GM19238 (cell line): Measurements from ENCODE around the gene VCL.
A peak's percentile ranks its signal among the peaks of the same experiment; 100 is the strongest.
"Not testable (repeated sequence)": the region's sequence is repeated elsewhere in the genome, so short reads cannot be mapped to it uniquely, and the experiment has no call there.

Source experiments
- DNase-seq: peaks from one replicate; pipeline ENCODE4 v3.0.0; 2011; ENCODE audit warnings: low spot score; ENCODE audit not compliant: insufficient read length

VCL gene

DNA sequence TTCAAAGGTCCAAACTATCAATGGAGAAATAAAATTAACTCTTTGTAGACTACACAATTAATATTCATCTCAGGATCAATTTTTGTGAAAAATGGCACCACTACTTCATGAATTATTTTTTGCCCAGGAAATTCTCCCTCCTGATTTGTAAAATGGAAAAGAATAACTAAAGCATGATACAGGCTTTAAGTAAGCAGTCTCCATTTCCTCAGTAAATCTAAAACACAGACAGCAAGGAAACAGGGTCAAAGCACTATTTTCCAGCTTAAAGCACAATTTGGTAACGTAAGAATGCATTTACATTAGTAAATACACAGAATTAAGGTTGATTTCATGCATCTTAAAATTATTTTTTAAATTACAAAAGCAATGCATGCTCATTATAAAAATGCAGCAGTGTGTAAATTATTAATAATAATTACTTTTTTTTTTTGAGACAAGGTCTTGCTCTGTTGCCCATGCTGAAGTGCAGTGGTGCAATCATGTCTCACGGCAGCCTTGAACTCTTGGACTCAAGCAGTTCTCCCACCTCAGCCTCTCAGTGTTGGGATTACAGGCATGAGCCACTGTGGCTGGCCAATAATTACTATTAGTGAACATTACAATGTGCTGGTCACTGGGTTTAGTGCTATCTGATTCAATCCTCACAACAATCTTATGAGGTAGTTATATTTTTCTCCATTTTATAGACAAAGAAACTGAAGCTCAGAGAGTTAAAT is 26.1 kb upstream of the VCL start:
- DNase-seq: no peak

DNA sequence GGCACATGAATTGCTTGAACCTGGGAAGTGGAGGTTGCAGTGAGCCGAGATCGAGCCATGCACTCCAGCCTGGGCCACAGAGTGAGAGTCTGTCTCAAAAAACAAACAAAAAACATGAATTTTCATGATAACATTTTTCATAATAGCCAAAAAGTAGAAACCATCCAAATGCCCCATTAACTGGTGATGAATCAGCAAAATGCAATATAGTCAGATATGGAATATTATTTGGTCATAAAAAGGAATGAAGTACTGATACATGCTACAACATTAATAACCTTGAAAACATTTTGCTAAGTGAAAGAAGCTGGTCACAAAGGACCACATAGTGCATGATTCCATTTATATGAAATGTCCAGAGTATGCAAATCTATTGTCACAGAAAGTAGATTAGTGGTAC is 24.5 kb upstream of the VCL start:
- DNase-seq: no peak

DNA sequence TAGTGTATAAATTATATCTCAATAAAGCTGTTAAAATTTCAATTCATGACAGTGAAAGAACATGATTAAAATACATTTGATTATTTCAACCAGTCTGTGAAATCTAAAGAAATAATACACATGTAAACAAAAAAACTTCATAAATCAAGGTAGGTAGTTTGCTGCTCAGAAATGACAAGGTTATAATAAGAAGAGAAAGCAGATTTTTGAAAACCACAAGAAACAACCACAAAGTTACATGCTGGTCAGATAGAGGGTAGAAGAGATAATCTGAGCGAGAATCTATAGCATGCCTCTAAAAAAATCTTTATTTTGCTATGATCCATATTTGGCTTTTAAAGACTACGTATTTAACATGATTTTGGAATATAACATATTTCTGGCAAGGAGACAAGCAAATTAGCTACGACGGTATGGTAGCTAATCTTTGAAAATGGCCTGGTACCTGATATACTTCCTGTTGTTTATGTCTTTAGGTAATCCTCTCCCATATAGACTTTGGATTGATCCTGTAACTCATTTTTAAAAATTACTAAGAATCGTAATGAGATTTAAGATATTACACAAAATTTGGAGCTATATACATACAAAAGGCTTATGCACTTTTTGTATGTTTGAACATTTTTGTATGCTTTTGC is 23.5 kb upstream of the VCL start:
- no peak for DNase-seq

DNA sequence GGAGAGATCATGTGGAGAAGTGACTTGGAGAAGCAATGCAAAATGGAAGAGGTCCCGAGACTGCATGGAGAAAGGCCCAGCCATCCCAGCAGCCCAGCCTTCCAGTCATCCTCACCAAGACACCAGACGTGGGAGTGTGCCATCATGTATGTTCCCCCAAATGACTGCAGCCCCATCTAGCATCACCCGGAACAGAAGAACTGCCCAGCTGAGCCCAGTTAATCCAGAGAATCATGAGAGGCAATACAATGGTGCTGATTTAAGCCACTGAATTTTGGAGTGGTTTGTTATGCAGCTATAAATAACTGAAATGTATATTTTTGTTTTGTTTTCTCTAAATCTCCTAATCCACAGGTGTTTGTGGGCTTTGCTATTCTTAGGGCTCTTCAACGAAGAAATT is 22.5 kb upstream of the VCL start:
- DNase-seq: no peak

DNA sequence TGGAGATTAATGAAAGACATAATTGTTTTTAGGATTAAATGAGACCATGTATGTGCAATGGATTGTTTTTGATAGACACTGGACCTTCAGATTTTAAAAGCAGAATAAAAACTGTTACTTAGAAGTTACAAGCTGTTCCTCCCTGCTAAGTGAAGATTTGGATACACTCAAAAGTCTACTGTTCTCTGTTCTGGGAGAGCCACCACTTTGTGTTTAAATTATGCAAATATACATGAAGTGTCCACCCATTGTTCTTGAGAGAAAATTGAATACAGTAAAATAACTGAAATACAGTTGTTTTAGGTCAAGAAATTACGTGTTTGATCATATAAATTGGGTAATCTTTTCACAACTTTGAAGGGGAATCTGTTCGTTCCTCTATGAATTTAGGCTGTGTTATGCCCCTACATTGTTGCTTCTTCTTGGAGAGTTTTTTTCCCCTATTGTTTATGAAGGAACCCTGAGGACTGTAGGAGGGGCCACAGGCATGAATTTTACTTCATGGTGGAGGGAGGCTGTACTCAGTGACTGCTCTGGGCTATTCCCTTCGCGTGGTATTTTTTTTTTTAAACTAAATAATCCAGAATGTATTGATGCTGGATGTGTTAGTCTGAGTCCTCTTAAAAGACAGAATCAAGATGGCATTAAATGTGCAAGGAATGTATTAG is 18.6 kb upstream of the VCL start:
- DNase-seq: no peak

DNA sequence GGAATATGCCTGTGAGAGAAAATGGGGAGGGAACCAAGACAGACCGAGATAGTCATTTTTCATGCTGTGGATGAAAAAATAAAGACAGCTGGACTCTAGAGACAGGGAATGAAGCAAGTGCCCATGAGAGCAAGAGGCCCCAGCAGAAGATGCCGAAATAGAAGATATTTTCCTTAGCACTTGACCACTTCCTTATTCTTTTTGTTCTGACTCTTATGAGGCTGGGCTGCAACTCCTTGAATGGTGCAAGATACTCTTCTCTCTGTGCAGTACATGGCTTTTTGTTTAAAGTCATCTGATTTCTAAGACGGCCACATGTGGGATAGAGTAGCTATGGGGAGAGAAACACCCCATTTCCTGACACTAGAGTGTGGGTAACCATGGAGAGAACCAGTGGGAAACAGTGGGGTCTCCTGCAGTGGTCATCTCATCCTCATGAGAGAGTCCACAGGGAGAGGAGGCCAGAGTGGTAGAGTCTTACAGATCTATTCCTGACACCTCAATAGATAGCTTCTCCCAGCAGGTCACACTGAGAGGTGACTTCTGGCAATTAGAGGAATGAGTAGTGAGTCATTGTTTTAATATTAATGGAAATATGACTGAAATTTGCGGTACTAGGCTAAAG is 18.0 kb upstream of the VCL start:
- DNase-seq: no peak

DNA sequence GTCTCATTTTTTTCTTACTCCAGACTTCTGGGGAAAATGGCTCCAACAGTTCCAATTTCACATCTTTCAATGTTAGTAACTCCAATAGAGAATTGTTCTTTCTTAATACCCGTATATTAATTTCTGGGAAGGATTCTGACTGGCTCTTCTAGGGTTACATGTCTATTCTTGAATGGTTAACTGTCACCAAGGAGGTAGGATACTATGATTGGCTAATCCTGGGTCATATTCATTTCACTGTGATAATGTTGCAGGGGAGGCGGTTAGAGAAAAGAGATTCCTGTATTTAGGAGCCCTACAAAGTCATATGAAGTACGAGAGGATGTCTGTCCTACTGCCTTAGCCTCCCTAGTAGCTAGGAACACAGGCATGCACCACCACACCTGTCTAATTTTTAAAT is 16.1 kb upstream of the VCL start:
- DNase-seq: no peak

DNA sequence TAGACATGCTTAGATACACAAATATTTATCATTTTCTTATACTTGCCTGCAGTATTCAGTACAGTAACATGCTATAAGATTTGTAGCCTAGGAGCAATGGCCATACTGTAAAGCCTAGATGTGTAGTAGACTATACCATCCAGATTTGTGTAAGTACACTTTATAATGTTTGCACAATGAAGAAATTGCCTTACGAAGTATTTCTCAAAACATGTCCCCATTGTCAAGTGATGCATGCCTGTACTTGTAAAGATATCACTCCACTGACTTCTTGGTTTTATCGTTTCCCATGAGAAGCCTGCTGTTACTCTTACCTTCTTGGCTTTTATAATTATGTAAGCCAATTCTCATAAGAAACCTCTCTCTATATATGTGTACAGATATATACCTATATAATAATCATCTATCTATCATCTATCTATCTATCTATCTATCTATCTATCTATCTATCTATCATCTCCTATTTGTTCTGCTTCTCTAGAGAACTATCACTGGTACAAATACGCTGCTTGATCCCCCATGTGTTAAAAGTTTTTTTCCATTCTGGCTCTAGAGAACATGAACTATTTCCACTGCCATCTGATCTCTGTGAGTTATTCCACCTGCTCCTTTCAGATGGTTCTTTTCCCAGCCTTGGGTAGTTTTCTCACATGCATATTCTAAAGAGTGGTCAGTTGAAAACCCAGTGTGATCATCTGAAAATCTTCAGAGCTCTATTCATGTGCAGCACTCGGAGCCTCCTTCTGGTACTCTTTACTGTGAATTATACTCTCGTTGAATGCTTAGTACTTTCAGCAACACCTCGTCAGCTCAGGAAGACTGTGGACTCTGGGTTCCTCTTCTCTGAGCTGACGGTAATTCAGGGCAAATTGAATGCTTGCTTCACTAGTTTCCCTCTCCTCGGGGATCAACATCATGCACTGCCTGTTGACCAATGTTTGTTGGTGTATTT is 14.5 kb upstream of the VCL start:
- DNase-seq: no peak

DNA sequence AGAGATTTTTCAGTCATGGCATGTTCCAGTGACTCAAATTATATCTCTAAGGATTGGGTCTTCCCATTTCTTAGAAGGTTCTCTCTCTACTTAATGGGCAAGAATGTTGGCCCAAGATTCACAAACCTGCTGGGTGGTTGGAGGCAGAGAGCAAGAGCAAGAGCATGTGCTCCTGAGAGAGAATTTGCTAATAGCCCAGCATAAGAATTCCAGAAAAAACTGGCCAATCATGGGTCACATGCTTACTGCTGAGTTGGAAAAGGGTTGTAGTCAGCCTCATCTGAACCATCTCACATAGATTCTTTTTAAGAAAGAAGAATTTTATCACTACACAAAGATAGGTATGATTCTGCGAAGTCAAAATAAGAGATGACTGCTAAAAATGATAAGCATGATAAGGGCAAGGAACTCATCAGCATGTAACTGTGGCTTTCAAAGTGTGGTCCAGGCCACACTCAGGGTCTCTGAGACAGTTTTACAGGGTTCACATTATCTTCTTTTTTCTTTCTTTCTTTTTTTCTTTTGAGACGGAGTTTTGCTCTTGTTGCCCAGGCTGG is 8.2 kb upstream of the VCL start:
- no peak for DNase-seq

DNA sequence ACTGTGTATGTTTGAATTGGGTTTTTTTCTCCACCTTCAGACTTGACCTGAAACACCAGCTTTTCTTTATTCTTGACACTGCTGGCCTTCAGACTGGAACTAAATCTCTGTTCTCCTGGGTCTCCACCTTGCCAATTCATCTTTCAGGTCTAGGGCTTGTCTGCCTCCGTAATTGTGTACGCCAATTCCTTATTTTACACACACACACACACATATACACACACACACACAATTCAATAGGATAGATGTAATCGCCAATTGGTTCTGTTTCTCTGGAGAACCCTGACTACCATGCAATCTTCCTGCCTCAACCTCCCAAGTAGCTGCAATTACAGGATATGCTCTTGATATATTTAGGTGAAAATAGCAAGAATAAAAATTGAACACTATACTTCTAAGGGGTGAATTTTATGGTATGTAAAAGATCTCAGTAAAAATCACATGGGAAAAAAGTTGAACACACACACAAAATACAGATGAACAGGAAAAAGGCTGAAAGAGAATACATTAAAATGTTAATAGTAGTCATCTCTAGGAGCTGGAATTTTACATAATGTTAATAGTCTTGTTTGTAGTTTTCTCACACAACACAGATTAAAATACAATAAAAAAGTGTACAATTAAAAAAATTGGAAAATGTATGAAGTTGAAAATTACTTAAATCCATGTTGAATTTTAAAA is 6.6 kb upstream of the VCL start:
- no peak for DNase-seq

DNA sequence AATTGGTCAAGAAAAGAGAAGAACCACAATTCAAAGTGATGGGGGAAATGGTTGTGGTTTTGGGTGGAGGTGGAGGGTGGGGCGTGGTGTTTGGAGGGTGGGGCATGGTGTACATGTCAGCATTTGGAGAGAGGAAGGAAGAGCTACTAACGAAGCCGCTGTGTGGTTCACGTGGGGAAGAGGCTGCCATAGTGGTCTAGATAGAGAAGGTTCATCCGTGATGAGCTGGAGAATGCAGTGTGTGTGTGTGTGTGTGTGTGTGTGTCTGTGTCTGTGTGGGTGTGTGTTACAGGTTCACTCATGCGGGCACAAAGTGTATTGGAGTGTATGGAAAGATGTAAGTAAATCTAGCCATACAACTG is 6.1 kb upstream of the VCL start:
- peak; percentile 37 for DNase-seq

DNA sequence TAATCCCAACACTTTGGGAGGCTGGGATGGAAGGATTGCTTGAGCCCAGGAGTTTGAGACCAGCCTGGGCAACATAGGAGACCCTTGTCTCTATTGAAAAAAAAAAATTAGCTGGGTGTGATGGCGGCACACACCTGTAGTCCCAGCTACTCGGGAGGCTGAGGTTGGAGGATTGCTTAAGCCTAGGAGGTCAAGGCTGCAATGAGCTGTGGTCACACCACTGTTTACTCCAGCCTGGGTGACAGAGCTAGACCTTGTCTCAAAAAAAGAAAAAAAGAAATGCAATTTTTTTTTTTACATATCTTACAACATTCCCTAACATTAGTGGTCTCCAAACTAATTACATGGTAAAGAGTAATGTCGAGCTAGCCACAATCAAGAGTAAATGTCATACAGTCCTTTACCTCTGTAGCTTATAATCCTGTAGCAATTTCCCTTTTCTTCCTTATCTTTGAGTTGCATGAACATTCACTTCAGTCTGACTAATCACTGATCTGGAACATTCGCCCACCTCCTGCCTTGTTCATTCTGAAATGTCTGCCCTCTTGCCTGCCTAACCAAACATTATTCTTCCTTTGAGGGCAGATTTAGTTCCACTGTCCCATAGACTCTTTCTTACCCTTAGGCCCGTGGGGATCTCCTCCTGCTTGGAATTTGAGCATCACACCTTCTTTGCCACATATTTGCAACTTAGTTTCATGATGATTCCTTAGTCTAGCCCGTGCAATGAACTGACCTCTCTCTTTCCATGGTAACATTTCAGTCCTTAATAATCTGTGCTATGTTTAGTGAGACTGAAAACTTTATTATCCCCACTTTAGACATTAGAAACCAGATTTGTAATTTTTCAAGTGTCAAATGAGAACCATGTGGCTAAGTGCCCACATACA is 4.8 kb upstream of the VCL start:
- DNase-seq: no peak

DNA sequence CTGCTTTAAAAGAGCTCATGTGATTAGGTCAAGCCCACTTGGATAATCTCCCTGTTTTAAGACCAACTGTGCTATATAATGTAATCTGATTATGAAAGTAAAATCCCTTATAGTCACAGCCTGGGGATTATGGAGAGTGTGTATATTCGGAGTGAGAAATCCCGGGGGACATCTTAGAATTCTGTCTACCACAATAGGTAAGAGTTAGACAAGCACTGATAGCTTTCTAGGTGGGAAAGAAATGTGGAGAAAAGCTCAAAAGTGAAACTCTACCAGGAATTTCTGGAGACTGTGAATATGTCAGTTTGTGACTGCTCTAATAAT is 2.9 kb upstream of the VCL start:
- no peak for DNase-seq

DNA sequence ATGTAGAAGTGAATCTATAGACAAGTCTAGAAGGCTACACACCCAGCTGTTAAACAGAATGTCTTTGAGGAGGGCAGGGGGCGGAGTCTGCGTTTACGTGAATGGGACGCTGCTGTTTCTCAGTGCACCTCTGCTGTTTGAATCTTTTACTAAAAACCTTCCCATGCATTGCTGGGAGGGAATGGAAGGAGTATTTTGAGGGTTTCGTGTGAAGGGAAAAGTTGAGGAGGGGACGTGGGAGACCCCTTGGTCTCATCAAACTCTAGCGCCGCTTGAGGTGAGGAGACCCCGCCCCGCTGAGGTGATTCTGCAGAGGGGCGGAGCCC is 492 bp upstream of the VCL start:
- no peak for DNase-seq

DNA sequence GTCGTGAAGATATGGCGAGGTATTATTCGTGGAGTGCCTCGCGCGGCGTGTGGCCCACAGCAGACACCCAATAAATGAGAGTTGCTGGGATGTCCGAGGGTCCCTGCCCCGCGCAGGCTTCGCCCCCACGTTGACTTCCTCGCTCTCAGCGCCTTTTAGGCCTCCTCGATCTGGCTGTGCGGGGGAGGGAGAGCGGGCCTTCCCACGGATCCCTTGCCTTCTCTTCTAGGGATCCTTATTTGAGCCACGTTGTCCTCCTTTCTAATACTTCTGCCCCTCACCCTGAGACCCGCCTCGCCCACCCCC is 660 bp downstream of the VCL start:
- no peak for DNase-seq

DNA sequence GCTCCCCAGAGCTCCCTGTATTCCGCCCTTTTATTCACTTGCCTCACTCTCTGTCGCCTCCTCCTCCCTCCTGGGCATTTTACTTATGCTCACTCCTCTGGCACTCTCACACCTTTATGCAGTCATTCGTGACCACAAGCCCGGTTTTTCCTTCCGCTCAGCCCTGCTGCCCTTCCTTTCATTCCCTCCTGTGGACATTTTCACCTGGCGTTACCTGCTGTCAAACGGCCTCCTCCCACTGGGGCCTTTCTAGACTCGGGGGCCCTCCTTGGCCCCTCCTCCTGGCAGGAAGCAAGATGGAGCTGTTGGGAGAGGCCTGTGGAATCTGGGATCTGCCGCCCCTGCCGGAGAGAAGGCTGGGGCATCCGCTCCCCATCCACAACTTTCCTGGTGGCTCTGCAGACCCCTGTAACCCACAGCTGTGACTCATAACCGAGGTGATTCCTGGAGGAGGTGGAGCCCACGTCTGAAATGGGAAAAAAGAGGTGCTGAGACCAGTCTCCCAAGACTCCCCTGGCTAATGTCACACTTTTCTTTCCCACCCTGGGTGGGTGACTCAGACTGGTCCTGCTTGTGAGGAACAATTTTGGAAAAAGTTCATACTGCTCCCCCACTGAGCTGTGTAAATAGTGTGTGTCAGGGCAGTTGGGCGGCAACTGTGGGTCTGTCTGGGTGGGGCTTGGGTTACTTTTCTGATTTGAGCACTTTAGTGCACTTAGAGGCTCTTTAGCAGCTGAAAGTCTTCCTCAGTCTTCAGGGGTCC is 1.2 kb downstream of the VCL start:
- DNase-seq: no peak

DNA sequence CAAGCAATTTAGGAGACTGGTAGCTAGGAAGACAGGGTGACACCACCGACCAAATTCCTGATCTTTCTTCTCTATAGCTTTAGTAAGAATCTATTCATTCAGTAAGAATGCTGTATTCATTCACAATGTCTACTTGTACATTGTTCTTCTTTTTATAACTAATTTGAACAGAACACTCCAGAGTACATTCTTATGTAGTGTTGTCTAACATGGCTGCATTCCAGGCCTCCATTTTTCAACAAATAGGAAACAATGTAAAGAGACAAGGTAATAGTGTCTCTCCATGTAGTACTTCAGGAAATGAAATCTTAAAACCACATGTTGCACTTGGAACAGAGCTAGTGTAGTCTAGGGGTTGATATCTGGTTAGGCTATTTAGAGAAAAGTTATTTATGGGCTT is 1.8 kb downstream of the VCL start:
- no peak for DNase-seq

DNA sequence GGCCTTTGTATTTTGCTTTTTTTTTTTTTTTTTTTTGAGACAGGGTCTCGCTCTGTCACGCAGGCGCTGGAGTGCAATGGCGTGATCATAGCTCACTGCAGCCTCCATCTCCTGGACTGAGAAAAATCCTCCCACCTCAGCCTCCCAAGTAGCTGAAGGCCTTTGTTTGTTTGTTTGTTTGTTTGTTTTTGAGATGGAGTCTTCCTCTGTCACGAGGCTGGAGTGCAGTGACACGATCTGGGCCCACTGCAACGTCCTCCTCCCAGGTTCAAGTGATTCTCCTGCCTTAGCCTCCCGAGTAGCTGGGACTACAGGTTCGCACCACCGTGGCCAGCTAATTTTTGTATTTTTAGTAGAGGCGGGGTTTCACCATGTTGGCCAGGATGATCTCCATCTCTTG is 2.3 kb downstream of the VCL start:
- DNase-seq: not testable (repeated sequence)
